Ovary (tissue), 3 donors: ENCODE measurements around the gene EDAR.

Source experiments
- CTCF ChIP-seq, 3 donors: fragments of 450-650 bp in 2 of 3; fragments of 200-600 bp in 1 of 3; IDR thresholded peaks; one replicate each; pipeline versions ENCODE4 v1.5.1 to v1.8.0; 2016 to 2022; ENCODE audit warnings: antibody characterized with exemption in 3 of 3, mild to moderate bottlenecking in 1 of 3
- POLR2A ChIP-seq: fragments of 450-650 bp; IDR thresholded peaks from one replicate; pipeline ENCODE4 v1.6.1; 2017; ENCODE audit warnings: antibody characterized with exemption, mild to moderate bottlenecking, moderate library complexity
- donor health status: DM: no; HTN: no; CAD: no.

- TF ChIP-seq CTCF (IDR thresholded peaks at IDR 0.05), result no peak
- no peak for TF ChIP-seq POLR2A
Measured at GRCh38 chr2:108916122-108916795, 72.8 kb downstream of the EDAR start.
